GM12872 (cell line): Measurements from ENCODE around the gene UBE3B.

ENCODE experiments used
- TF ChIP-seq, protein P1 (sequence below): IDR thresholded peaks from 3 replicates; pipeline ENCODE4 v1.5.1; 2011; ENCODE audit warnings: low read depth, mild to moderate bottlenecking, low read length, moderate library complexity; ENCODE audit not compliant: insufficient read depth

Gene UBE3B

DNA sequence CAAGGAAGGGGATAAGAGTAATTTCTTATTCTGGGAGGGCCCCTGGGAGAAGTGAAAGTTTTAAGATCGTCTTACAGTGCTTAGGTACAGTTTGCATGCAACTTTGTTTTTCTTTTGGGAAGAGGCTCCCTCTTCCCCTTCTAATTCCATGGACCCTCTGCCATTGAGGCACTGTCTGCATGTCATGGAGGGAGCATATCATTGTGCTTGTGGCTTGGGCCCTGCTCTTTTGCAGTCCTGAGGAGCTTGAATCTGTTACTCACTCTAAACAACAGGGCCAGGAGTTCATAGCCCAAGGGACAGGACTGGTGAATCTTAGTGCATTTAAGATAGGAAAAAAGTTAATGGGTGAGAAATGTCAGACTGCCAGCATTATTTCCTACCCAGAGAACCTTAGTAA lies 2.3 kb downstream of the UBE3B start:
- TF ChIP-seq, protein P1, sequence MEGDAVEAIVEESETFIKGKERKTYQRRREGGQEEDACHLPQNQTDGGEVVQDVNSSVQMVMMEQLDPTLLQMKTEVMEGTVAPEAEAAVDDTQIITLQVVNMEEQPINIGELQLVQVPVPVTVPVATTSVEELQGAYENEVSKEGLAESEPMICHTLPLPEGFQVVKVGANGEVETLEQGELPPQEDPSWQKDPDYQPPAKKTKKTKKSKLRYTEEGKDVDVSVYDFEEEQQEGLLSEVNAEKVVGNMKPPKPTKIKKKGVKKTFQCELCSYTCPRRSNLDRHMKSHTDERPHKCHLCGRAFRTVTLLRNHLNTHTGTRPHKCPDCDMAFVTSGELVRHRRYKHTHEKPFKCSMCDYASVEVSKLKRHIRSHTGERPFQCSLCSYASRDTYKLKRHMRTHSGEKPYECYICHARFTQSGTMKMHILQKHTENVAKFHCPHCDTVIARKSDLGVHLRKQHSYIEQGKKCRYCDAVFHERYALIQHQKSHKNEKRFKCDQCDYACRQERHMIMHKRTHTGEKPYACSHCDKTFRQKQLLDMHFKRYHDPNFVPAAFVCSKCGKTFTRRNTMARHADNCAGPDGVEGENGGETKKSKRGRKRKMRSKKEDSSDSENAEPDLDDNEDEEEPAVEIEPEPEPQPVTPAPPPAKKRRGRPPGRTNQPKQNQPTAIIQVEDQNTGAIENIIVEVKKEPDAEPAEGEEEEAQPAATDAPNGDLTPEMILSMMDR, result no peak

DNA sequence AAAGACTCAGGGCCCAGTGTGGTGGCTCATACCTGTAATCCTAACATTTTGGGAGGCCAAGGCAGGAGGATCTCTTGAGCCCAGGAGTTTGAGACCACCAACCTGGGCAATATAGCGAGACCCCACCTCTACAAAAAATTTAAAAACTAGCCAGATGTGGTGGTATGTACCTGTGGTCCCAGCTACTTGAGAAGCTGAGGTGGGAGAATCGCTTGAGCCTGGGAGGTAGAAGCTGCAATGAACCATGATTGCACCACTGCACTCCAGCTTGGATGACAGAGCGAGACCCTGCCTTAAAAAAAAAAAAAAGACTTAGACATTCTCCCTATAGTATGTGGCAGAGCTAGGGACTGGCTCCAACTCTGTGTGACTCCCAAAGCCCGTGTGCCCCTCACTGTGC lies 2.9 kb downstream of the UBE3B start:
- TF ChIP-seq, protein P1, result no peak

DNA sequence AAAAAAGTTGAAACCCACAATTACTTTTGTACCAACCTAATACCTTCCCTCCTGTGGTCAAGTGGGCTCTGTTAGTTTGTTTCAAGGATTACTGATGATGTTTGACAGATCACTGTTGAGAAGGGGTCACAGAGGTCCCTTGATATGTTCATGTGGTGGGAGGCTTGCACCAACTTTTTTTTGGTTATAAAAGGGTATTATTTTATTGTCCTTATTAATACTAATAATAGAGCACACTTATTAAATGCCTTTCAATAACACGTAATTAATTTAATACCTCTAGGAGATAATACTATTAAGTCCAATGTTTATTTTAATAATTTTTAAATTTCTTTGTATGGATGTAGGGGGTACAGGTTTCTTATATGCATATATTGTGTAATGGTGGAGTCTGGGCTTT lies 4.4 kb downstream of the UBE3B start:
- TF ChIP-seq, protein P1, result no peak

DNA sequence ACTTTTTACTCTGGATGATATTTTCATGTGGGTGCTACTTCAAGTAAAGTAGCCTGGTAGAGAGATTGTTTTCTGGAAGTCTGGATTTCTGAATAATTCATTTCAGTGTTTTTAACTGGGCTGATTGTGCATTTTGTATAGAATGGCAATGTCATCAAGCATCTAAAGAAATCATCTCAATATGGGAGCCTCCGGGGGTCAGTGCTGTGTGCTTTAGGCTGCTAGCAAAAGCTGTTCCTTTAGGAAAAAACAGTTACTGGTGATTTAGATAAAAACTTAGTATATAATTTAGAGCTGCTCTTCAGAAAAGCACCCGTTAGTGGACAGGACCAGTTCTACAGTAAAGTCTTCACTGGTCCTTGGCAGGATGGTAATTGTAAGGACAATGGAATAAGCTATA lies 5.1 kb downstream of the UBE3B start:
- TF ChIP-seq, protein P1, result no peak

DNA sequence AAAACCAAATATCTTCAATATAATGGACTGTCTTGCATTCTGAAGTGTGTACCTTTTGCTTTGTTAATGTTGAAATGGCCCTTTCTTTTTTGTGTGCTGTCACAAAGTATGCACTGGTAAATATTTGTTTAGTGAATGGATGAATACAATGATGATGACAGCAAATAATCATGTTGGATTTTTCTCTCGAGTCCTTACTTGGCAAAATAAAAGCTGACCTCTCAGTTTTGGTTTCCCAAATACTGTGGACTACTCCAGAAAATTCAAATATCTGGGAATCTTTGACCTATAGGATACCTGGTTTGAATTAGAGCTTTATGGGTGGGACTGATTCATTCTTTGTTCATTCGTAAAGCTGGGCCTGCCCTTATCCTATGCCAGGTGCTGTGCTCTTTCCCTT lies 5.5 kb downstream of the UBE3B start:
- TF ChIP-seq, protein P1, result no peak

DNA sequence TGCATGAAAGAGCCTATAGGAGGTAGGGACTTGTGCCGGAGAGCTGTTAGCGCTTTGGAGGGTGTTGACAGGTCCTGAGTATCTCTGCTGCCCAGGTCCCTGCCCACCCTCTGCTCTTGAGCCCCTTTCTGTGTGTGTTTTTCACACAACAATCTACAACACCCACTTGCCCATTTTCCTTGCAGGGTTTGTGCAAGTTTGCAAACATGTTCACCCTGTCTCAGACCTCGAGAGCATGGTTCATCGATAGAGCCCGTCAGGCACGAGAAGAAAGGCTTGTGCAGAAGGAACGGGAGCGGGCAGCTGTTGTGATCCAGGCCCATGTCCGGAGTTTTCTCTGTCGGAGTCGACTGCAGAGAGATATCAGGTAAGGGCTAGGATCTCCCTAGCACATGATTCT lies 5.9 kb downstream of the UBE3B start:
- TF ChIP-seq, protein P1, result no peak

DNA sequence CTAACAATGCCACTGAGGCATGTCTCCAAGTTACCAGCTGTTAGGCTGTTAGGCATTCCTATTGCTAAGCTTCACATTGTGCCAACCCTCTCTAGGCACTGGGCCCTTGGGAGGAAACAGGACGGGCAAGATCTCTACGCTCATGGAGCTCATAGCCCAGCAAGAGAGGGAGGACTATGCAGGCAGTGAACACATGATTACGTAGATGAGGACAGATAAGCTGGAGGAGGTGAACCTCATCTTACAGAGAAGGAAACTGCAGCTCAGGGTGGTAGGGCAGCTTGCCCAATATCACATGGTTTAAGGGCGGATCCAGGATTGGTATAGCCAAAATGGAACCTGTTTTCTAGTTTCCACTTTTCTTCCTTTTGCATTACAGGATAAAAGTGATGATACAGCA lies 7.8 kb downstream of the UBE3B start:
- TF ChIP-seq, protein P1, result no peak
